MM.1S (cell line): ENCODE results near the gene TMX4.

Source experiments
- CTCF ChIP-seq: fragments of 300-600 bp; sonication (generic); IDR thresholded peaks from 2 replicates; pipeline ENCODE4 v1.5.1; 2016; ENCODE audit warnings: antibody characterized with exemption, low read length, mixed read lengths
- EZH2 ChIP-seq: fragments of 300-600 bp; sonication (generic); optimal IDR thresholded peaks from 2 replicates; pipeline ENCODE3; 2017; ENCODE audit warnings: low read depth, mild to moderate bottlenecking, antibody characterized with exemption, low read length, mixed read lengths
- EZH2phosphoT487 ChIP-seq: fragments of 300-600 bp; sonication (generic); IDR thresholded peaks from 2 replicates; pipeline ENCODE4 v1.6.1; 2018; ENCODE audit warnings: antibody characterized with exemption, low read length

GRCh38 chr20:8033151-8033841, 13.7 kb upstream of the TMX4 start:
- TF ChIP-seq CTCF (no peak), EZH2phosphoT487 (no peak), EZH2 (no peak)
